Adrenal gland (tissue), 5 donors: ENCODE measurements around the gene ZNF488.

Experiments
- POLR2A ChIP-seq, 2 donors: fragments of 450-650 bp; IDR thresholded peaks; one replicate each; pipeline ENCODE4 v1.6.1; 2017; ENCODE audit warnings: antibody characterized with exemption in 2 of 2, mild to moderate bottlenecking in 2 of 2, moderate library complexity in 1 of 2
- TF ChIP-seq, protein P1 (sequence below), 6 experiments: fragments of 450-650 bp in 4 of 6; fragments of 200-600 bp in 2 of 6; sonication (generic) in 1 of 6; IDR thresholded peaks; 1 replicate in 5 of 6; 2 replicates in 1 of 6; pipeline versions ENCODE4 v1.5.1 to v1.8.0; 2016 to 2021; ENCODE audit warnings: antibody characterized with exemption in 6 of 6, mild to moderate bottlenecking in 2 of 6, moderate library complexity in 1 of 6
- donor health status: DM: no; HTN: no; CAD: no.

DNA sequence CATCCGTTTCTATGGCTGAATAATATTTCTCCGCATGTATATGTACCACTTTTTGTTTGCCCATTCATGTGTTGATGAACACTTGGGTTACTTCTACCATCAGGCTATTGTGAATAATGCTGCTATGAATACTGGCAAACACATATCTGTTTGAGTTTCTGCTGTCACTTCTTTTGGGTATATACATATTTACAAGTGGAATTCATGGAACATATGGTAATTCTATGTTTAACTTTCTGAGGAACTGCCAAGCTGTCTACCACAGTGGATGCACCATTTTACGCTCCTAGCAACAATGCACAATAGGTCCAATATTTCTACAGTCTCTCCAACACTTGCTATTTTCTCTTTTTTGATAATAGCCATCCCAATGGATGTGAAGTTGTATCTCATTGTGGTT lies 5.5 kb upstream of the ZNF488 start:
- TF ChIP-seq, protein P1, sequence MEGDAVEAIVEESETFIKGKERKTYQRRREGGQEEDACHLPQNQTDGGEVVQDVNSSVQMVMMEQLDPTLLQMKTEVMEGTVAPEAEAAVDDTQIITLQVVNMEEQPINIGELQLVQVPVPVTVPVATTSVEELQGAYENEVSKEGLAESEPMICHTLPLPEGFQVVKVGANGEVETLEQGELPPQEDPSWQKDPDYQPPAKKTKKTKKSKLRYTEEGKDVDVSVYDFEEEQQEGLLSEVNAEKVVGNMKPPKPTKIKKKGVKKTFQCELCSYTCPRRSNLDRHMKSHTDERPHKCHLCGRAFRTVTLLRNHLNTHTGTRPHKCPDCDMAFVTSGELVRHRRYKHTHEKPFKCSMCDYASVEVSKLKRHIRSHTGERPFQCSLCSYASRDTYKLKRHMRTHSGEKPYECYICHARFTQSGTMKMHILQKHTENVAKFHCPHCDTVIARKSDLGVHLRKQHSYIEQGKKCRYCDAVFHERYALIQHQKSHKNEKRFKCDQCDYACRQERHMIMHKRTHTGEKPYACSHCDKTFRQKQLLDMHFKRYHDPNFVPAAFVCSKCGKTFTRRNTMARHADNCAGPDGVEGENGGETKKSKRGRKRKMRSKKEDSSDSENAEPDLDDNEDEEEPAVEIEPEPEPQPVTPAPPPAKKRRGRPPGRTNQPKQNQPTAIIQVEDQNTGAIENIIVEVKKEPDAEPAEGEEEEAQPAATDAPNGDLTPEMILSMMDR (IDR thresholded peaks at IDR 0.05) = no peak
- TF ChIP-seq POLR2A (IDR thresholded peaks at IDR 0.05) = no peak
